DMS 273 treated with DMSO at 0.1 percent for 48 hours (cell line): ENCODE results near the gene TRIM37.

Experiments used
- DNase-seq: peaks from one replicate; lab custom pipeline; 2025; lab: John Stamatoyannopoulos, UW

Gene TRIM37

DNA sequence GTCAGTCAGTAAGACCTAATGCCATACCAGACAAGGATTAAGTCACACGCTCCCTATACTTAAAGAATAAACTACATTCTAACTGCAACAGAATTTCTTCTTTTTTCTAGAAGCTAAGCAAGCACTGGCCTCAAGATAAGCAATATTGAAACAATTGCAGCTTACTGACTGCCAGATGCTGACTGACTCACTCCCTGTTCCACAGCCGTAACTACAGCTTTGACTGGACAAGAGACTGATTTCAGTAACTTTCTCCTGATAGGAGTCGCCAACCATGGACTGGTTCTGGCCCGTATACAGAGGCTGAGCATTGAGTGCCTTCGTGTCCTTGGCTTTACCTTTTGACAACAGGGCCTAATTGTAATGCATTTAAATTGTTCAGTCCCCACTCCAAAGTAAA lies 67.9 kb downstream of the TRIM37 start:
- DNase-seq: no peak

DNA sequence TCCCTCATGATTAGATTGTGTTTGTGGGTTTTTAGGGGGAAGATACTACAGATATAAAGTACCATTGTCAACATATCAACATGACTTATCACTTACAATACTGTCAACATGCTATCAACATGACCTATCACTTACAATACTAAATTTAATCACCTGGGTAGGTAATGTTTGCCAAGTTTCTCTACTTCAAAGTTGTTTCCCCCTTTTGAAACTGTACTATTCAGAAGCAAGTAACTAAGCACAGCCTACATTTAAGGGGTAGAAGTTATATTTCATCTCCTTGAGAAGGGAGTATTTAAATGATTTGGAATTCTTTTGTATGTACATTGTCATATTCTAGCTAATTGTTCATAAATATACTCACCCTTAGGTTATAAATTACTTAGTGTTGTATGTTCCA lies 68.7 kb downstream of the TRIM37 start:
- no peak for DNase-seq

DNA sequence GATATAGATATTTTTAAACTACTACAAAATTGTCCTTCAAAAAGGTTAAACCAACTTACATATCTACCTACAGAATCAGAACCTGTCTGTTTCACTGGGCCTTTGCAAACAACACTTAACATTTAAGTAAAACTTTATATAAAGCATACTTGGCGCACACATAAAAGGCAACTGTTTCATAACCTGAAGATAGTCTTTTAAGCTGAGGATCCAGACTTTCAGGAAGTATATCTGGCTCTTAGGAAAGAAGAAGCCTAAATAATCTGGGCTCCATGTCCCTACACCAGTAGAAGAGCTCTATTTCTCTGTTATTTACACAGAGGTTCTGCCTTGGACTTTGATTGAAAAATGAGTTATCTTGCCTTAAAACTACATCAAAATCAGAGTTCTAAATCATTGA lies 75.9 kb downstream of the TRIM37 start:
- DNase-seq: no peak

- no peak for DNase-seq
Observed at GRCh38 chr17:59028328-59028727, 78.4 kb downstream of the TRIM37 start.

GRCh38 chr17:59027750-59028149 lies 78.9 kb downstream of the TRIM37 start:
- no peak for DNase-seq

GRCh38 chr17:59026176-59026939 lies 80.3 kb downstream of the TRIM37 start:
- no peak for DNase-seq

- DNase-seq: no peak
Observed at GRCh38 chr17:59024916-59025315, 81.8 kb downstream of the TRIM37 start.

GRCh38 chr17:59018019-59018418 lies 88.7 kb downstream of the TRIM37 start:
- DNase-seq: no peak

GRCh38 chr17:59011975-59012374 lies 94.7 kb downstream of the TRIM37 start:
- DNase-seq: no peak

DNA sequence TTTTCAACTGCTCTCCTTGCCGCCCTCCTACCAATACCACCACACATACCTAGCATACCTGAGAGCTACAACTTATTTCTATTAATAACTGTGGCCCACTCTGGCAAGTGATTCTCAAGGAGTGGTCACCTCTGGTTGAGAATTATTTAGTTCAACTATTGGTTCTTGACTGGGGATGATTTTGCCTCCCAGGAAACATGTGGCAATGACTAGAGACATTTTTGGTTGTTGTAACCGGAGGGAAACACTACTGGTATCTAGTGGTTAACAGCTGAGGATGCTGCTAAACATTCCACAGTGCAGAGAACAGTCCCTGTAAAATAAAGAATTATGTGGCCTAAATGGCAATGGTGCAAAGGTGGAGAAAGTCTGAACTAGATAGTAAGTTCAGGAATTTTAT lies 96.7 kb downstream of the TRIM37 start:
- DNase-seq: no peak

DNA sequence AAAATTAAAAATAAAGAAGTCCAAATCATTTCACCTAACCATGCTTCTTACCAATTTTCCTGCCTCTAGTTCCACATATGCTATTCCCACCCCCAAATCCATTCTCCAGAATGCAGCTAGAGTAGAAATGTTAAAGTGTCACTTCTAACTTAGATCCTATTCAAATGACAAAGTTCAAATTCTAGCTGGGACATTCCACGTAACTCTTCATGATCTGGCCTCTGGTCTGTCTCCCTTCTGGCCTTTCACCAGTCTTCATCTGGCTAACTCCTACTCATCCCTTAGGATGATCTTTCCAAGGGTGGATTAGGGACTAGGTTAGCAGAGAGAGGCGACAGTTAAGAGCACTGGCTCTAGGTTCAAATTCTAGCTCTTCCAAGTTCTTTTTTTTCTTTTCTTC lies 97.9 kb downstream of the TRIM37 start:
- DNase-seq: no peak

GRCh38 chr17:59007995-59008394 lies 98.7 kb downstream of the TRIM37 start:
- DNase-seq: no peak

DNA sequence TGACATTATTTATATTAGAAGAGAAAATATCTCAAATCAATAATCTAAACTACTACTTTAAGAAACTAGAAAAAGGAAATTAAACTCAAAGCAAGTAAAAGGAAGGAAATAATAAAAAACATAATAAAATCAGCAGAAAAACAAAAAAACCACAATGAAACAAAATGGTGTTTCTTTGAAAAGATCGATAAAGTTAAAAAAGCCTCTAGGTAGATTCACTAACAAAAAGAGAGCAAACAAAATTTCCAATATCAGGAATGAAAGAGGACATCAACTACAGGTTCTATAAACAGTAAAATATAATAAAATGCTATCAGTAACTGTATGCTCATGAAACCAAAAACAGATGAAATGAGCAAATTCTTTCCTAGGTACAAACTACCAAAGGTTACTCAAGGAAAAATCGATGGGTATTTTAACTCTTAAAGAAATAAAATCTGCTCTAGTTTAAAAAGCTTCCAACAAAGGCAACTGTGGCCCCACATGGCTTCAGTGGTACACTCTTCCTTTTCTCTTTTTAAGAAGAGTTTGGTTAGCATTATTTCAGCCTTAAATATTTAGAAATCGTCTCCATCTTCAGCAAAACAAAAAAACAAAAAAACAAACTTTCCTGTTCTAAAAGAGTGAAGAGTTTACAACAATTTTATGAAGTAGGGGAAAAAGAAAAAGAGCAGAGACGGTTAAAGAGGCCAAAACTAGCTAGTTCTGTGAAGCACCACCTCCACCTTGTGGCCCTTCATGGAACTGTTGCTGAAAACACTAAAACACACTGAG lies 102.2 kb downstream of the TRIM37 start:
- peak; percentile 4 for DNase-seq

GRCh38 chr17:59003860-59004259 lies 102.8 kb downstream of the TRIM37 start:
- DNase-seq: no peak

- DNase-seq: no peak
Observed at GRCh38 chr17:59002848-59003247, 103.8 kb downstream of the TRIM37 start.

DNA sequence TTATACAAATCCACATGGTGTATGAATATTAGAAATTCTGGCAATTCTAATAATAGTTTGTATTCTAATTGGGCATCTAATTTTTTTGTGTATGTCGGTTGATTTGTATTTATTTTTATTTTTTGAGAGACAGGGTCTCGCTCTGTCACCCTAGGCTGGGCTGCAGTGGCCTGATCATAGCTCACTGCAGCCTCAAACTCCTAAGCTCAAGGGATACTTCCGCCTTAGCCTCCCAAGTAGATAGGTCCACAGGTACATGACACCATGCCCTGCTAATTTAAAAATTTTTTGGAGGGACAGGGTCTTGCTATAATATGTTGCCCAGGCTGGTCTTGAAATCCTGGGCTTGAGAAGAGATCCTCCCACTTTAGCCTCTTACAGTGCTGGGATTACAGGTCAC lies 104.6 kb downstream of the TRIM37 start:
- DNase-seq: no peak

DNA sequence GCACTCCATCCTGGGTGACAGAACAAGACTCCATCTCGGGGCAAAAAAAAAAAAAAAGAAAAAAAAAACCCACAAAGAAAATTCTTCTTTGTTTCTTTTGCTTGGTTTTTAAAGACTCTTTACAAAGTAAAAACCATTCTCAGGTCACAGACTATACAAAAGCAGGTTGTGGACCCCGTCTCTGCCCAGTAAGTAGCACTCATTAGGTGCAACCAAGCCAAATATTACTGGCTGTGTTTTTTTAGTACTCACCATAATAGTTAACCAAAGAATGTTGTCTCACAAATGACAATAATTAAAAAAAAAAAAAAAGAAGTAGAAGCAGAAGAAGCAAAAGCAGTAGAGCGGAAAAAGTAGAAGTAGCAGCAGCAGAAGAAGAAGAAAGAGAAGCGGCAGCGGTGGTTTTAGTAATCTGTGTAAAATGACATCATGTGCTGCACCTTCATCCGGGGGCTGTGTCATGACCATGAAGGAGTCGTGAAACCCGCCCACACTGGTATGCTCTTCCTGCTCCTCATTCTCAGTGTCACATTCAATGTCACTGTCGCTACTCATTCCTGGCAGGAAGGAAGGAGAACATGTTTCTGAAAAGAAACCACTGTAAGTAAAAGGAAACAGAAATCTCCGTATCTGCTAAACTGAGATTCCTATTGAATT lies 105.4 kb downstream of the TRIM37 start:
- DNase-seq: no peak

DNA sequence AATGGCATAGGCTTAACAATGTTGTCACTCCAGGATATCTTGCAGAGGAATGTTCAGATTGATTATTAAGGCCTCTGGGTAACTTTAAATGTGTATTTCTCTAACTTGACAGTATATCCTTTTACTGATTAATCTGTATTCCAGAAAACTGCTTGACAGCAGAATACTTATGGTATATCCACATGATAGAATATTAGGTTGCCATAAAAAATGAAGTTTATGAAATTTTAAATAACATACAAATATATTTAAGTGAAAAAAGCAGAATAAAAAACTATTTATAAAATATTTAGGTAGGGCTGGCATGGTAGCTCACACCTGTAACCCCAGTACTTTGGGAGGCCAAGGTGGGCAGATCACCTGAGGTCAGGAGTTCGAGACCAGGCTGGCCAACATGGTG lies 106.7 kb downstream of the TRIM37 start:
- DNase-seq: no peak

GRCh38 chr17:58999500-58999899 lies 107.2 kb downstream of the TRIM37 start:
- DNase-seq: no peak

GRCh38 chr17:58998871-58999270 lies 107.8 kb downstream of the TRIM37 start:
- DNase-seq: no peak

- DNase-seq: no peak
Observed at GRCh38 chr17:58997756-58998553, 108.7 kb downstream of the TRIM37 start.

DNA sequence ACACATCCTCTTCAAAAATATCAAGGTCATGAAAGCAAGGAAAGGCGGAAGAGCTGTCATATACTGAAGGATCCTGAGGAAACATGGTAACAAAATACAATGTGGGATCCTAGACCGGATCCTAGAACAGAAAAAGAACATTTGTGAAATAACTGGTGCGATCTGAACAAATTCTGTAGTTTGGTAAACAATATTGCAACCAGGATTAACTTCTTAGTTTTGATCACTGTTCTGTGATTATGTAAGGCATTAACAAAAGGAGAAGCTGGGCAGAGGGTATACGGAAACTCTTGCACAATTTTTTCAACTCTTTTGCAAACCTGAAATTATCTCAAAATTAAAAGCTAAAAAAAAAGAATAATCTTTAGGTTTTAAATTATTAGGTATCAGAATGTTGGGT lies 109.7 kb downstream of the TRIM37 start:
- no peak for DNase-seq
